GM18861 (cell line): Measurements from ENCODE around the gene CCL23.
"Not testable (repeated sequence)": the region's sequence is repeated elsewhere in the genome, so short reads cannot be mapped to it uniquely, and the experiment has no call there.

ENCODE experiments used
- ATAC-seq: cut with Tn5 transposase; IDR thresholded peaks from one replicate; pipeline ENCODE4 v1.9.1; 2021; ENCODE audit not compliant: unreplicated experiment

The CCL23 gene, protein sequence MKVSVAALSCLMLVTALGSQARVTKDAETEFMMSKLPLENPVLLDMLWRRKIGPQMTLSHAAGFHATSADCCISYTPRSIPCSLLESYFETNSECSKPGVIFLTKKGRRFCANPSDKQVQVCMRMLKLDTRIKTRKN

DNA sequence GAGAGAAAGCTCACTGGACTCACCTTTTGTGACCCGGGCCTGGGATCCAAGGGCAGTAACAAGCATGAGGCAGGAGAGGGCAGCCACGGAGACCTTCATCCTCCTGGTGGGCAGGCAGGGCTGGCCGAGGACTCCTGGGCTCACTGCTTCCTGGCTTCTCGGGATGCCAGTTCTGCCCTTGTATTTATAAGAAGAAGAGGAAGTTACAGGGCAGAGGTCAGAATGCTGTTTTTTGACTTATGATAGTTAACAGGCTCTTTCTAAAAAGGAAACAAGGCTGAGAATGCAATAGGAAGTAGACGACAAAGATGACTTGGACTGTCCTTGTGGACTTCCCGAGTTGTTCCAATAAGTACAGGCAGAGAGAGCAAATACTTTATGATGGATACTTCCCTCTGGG is at the start of gene CCL23:
TSS of gene CCL23 (minus strand) at position 174 of the 400 bp plus-strand sequence. CDS start at position 99, 75 bp downstream.
- no peak for ATAC-seq

GRCh38 chr17:36066365-36066985 is 48.7 kb upstream of the CCL23 start:
- ATAC-seq, result no peak

GRCh38 chr17:36063786-36064541 is 46.2 kb upstream of the CCL23 start, which contains the start of gene CCL18:
Gene CCL18 (plus strand): TSS chr17:36064272. CDS start chr17:36064343, 71 bp downstream.
- ATAC-seq, result no peak

GRCh38 chr17:36060816-36061215 is 43.0 kb upstream of the CCL23 start:
- no peak for ATAC-seq

DNA sequence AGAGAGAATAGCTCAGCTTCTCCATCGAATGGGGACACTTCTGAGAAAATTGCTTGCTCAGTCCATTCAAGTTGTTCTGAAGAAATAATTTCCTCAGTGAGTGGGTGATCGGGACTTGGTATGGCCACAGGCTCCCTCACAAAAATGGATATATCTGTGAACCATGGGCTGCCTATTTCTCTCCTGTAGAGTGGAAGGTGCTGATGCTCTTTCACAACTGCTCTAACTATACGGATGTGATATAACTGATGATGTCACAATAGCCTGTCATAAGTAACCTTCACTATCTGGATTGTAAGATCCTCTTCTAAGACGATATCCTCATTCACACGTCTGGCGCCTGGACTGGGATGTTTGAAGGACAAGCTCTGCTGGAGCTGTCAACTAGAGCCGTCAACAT is 41.6 kb upstream of the CCL23 start:
- no peak for ATAC-seq

- no peak for ATAC-seq
These were observed 40.1 kb upstream of the CCL23 start for GRCh38 chr17:36057911-36058310.

- ATAC-seq, result no peak
These were observed 38.2 kb upstream of the CCL23 start for GRCh38 chr17:36055921-36056520.

DNA sequence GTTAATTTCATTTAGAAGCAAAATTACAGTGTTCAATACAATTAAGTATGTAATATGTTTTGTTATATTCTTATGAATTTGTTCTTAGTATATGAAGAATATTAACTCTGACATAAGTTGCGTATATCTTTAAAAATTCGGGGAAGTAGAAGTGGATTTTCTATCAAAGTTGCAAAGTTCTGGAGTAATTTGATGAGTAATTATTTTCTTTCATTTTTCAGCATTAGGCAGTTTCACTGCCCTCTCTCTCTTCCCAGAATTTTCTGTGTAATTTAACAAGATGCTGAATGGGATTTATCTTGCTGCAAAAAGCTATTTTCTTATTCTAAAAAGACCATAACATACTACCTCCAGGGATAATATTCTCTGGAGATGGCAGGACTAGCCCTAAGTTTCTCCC is 37.4 kb upstream of the CCL23 start:
- no peak for ATAC-seq

DNA sequence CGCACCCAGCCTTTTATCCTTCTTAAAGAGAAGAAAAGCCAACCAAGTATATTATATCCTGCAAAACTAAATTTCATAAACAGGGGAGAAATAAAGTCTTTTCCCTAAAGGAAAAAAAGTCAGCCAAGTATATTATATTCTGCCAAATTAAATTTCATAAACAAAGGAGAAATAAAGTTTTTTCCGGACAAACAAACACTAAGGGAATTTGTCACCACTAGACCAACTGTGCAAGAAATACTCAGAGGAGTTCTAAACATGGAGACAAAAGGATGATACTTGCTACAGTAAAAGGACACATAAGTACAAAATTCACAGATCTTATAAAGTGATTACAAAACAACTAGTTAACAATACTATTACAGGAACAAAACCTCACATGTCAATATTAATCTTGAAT is 31.9 kb upstream of the CCL23 start:
- no peak for ATAC-seq

- ATAC-seq, result no peak
These were observed 30.3 kb upstream of the CCL23 start for GRCh38 chr17:36048066-36048465.

DNA sequence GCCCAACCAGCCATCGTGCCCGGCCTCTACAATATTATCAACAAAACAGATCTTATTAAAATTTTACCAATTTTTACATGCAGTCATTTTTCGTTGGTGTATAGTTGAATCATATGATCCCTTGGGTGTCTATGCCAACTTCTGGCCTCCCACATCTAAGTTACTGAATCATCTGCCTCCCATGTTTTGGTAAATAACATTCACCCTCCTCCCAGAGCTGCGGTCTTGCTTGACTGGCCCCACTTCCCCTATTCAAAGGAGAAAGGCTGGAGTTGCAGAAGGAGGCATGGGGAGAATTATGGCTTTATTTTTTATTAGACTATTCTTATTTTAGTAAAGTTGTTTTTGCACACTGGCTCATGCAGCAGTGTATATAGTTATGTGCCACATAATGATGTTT is 18.5 kb upstream of the CCL23 start:
- no peak for ATAC-seq

- peak; percentile 46 for ATAC-seq
These were observed 16.4 kb upstream of the CCL23 start for GRCh38 chr17:36034127-36034526.

DNA sequence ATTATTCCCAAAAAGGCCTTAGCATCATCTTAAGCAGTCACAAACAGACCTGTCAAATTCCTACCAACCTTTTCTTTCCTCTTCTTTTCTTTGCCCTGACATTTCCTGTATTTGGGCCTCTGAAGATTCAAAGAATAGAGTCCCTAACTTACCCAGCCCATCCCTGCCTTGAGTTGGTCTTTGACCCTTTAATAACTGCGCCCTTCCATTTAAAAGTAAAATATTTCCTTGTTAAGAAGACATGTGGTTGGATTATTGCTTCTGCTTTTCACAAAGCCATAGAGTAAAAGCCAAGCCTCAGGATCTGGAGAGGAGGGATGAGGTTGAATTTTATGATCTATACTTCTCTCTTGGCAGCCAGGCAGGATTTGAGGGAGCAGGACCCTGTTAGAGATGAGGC is 13.2 kb upstream of the CCL23 start:
- no peak for ATAC-seq

- ATAC-seq, result no peak
These were observed 10.0 kb upstream of the CCL23 start for GRCh38 chr17:36027761-36028160.

- no peak for ATAC-seq
These were observed 6.5 kb upstream of the CCL23 start for GRCh38 chr17:36024106-36024869.

GRCh38 chr17:36019423-36019822 is 1.7 kb upstream of the CCL23 start:
- ATAC-seq, result no peak

DNA sequence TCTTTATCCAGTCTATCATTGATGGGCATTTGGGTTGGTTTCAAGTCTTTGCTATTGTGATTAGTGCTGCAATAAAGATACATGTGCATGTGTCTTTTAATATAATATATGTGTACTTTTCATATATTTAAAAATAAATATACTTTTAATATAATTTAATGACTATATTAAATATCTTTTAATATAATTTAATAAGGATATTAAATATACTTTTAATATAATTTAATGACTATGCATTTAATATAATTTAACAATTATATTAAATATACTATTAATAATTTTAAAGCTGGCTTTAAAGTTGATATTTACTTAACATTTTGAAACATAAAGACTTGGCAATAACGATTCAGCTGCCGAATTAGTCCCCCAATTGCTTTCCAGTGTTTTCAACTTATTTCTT is 1.2 kb downstream of the CCL23 start:
- ATAC-seq, result no peak

GRCh38 chr17:36015895-36016294 is 1.9 kb downstream of the CCL23 start:
- ATAC-seq, result not testable (repeated sequence)

DNA sequence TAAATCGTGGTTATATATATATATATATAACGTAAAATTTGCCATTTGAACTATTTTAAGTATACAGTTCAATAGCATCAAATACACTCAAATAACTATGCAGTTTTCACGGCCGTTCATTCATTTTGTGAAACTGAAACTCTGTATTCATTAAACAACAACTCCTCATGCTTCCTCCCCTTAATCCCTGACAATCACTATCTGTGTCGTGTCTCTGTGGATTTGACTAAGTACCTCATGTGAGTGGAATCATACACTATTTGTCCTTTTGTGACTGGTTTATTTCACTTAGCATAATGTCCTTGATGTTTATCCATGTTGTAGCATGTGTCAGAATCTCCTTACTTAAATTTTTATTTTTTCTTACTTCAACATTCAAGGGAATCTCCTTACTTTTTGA is 2.8 kb downstream of the CCL23 start:
- ATAC-seq, result no peak

DNA sequence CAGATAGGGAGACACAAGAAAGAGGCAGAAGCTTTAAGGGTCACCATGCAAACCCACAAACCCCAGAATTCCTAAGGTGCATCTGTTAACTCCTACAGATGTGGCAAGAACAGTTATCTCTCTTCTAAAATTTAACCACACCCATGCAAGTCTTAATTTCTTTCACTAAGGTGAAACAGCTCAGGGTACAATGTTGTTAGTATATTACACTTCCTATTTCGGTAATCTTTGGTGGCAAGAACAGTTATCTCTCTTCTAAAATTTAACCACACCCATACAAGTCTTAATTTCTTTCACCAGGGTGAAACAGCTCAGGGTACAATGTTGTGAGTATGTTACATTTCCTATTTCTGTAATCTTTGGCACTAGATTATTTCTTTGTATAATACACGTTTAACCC is 6.6 kb downstream of the CCL23 start:
- no peak for ATAC-seq

DNA sequence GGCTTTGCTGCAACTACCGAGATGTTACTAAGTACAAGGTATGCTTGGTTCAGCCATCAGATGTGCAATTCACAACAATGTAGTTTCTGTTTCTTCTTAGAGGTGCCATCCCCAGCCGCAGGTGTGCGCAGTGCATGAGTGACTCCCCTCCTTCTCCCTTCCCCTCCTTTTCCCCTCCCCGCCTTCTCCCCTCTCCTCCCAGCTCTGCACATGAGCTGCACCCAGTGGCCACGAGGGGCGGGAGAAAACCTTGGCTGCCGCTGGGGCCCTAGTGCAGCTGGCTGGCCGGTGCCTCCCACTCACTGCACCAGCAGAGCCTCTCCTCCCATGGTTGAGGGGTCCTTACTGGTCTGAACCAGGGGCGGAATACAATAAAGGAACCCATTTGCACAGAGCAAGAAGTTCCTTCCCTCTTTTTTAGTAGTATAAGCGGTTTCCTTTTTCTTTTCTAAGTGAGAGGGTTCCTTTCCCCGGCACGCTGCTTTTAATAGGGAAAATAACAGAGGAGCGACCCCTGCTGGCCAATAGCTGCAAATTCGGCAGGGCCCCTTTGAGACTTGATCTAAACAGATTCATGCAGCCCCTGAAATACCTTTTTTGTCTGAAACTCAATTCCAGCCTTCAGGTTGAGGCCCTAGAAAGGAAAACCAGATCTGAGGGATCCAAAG is 8.6 kb downstream of the CCL23 start:
- no peak for ATAC-seq
